RKO (cell line): ENCODE results near the gene RASSF4.

ENCODE experiments used
- DNase-seq: peaks from one replicate; pipeline ENCODE4 v3.0.0-alpha.2; 2016; ENCODE audit warnings: low spot score

RASSF4 gene

GRCh38 chr10:44959247-44960087 lies at the start of gene RASSF4:
TSS of gene RASSF4 (plus strand) at chr10:44959802. CDS start at chr10:44970203, 10,401 bp downstream.
- peak; percentile 92 for DNase-seq

GRCh38 chr10:44909910-44910309 lies 49.7 kb upstream of the RASSF4 start:
- no peak for DNase-seq

GRCh38 chr10:44910602-44911001 lies 49.0 kb upstream of the RASSF4 start:
- DNase-seq, result no peak

GRCh38 chr10:44911081-44911540 lies 48.5 kb upstream of the RASSF4 start, which contains the start of gene TMEM72:
TSS of gene TMEM72 (plus strand) at chr10:44911337. CDS start at chr10:44911513, 176 bp downstream.
- DNase-seq, result no peak

- DNase-seq, result no peak
These were observed 47.7 kb upstream of the RASSF4 start for GRCh38 chr10:44911951-44912350.

GRCh38 chr10:44913350-44914081 lies 46.1 kb upstream of the RASSF4 start:
- no peak for DNase-seq

- DNase-seq, result no peak
These were observed 44.7 kb upstream of the RASSF4 start for GRCh38 chr10:44914891-44915290.

- DNase-seq, result no peak
These were observed 43.2 kb upstream of the RASSF4 start for GRCh38 chr10:44916429-44916828.

- DNase-seq, result no peak
These were observed 41.8 kb upstream of the RASSF4 start for GRCh38 chr10:44917848-44918247.

GRCh38 chr10:44920252-44920651 lies 39.4 kb upstream of the RASSF4 start:
- no peak for DNase-seq

- DNase-seq, result no peak
These were observed 38.5 kb upstream of the RASSF4 start for GRCh38 chr10:44921061-44921460.

- no peak for DNase-seq
These were observed 38.1 kb upstream of the RASSF4 start for GRCh38 chr10:44921506-44921905.

GRCh38 chr10:44922021-44922420 lies 37.6 kb upstream of the RASSF4 start:
- DNase-seq, result no peak

GRCh38 chr10:44922796-44923545 lies 36.6 kb upstream of the RASSF4 start:
- DNase-seq, result no peak

GRCh38 chr10:44923611-44924010 lies 36.0 kb upstream of the RASSF4 start:
- DNase-seq, result no peak

GRCh38 chr10:44924261-44925040 lies 35.2 kb upstream of the RASSF4 start:
- no peak for DNase-seq

GRCh38 chr10:44925224-44925623 lies 34.4 kb upstream of the RASSF4 start:
- DNase-seq, result no peak

- no peak for DNase-seq
These were observed 33.5 kb upstream of the RASSF4 start for GRCh38 chr10:44925811-44926750.

GRCh38 chr10:44926751-44927351 lies 32.8 kb upstream of the RASSF4 start:
- no peak for DNase-seq

GRCh38 chr10:44927352-44927751 lies 32.2 kb upstream of the RASSF4 start:
- DNase-seq, result no peak
